HG03064 (cell line): ENCODE measurements around the gene EFNA5.

Experiments
- ATAC-seq: cut with Tn5 transposase; IDR thresholded peaks from one replicate; pipeline ENCODE4 v1.9.1; 2021; ENCODE audit warnings: low read depth; ENCODE audit not compliant: unreplicated experiment

The EFNA5 gene

GRCh38 chr5:107414802-107415201 is 255.9 kb downstream of the EFNA5 start:
- no peak for ATAC-seq

GRCh38 chr5:107413754-107414153 is 257.0 kb downstream of the EFNA5 start:
- no peak for ATAC-seq

GRCh38 chr5:107408564-107408963 is 262.2 kb downstream of the EFNA5 start:
- no peak for ATAC-seq

GRCh38 chr5:107407713-107408298 is 262.9 kb downstream of the EFNA5 start:
- no peak for ATAC-seq

- ATAC-seq: no peak
Measured at GRCh38 chr5:107404595-107405374, 266.0 kb downstream of the EFNA5 start.

- no peak for ATAC-seq
Measured at GRCh38 chr5:107403228-107403953, 267.3 kb downstream of the EFNA5 start.

- ATAC-seq: no peak
Measured at GRCh38 chr5:107402434-107403227, 268.1 kb downstream of the EFNA5 start.

GRCh38 chr5:107401470-107402122 is 269.1 kb downstream of the EFNA5 start:
- no peak for ATAC-seq

- ATAC-seq: no peak
Measured at GRCh38 chr5:107400328-107400727, 270.4 kb downstream of the EFNA5 start.

GRCh38 chr5:107398703-107399102 is 272.0 kb downstream of the EFNA5 start:
- no peak for ATAC-seq

GRCh38 chr5:107396351-107396690 is 274.4 kb downstream of the EFNA5 start:
- ATAC-seq: peak; percentile 43

GRCh38 chr5:107395632-107396350 is 274.9 kb downstream of the EFNA5 start:
- peak; percentile 84 for ATAC-seq

- no peak for ATAC-seq
Measured at GRCh38 chr5:107393851-107394250, 276.9 kb downstream of the EFNA5 start.

- ATAC-seq: no peak
Measured at GRCh38 chr5:107391787-107392186, 278.9 kb downstream of the EFNA5 start.

- ATAC-seq: no peak
Measured at GRCh38 chr5:107389775-107390148, 281.0 kb downstream of the EFNA5 start.

- peak; percentile 87 for ATAC-seq
Measured at GRCh38 chr5:107389130-107389774, 281.5 kb downstream of the EFNA5 start.

- ATAC-seq: peak; percentile 44
Measured at GRCh38 chr5:107388141-107388861, 282.4 kb downstream of the EFNA5 start.

- ATAC-seq: no peak
Measured at GRCh38 chr5:107387526-107388140, 283.1 kb downstream of the EFNA5 start.
